Kidney (tissue), 14 donors: Measurements from ENCODE around the gene XIRP2. TPM values are rescaled to one million over a fixed set of nuclear protein-coding genes. Genes with fewer than 3 reads are reported as not detected.

ENCODE experiments used
- DNase-seq, 5 donors: peaks; one replicate each; pipeline ENCODE4 v3.0.0-alpha.2; 2013 to 2020
- FAIRE-seq: peaks from 2 replicates; lab custom pipeline; 2012; peaks lifted over from hg19 to GRCh38; lab: Jason Lieb, UNC
- H3K27ac ChIP-seq, 2 donors: one replicate each; pipeline ENCODE4 v1.7.0; 2013; ENCODE audit warnings: low read depth in 2 of 2, low read length in 2 of 2, inconsistent platforms in 1 of 2
- H3K27me3 ChIP-seq: one replicate; pipeline ENCODE4 v1.7.1; 2013; ENCODE audit warnings: low read length, inconsistent platforms; ENCODE audit not compliant: control insufficient read depth, insufficient read depth
- H3K36me3 ChIP-seq, 3 donors: one replicate each; pipeline versions ENCODE4 v1.7.0 to v1.7.1; 2013; ENCODE audit warnings: low read length in 3 of 3, control low read depth in 1 of 3, inconsistent platforms in 1 of 3; ENCODE audit not compliant: insufficient read depth in 3 of 3, control insufficient read depth in 2 of 3
- H3K4me1 ChIP-seq, 3 donors: one replicate each; pipeline versions ENCODE4 v1.7.0 to v1.7.1; 2013; ENCODE audit warnings: low read length in 3 of 3, inconsistent platforms in 1 of 3, low read depth in 1 of 3; ENCODE audit not compliant: control insufficient read depth in 2 of 3, insufficient read depth in 2 of 3
- H3K4me3 ChIP-seq, 3 donors: one replicate each; pipeline versions ENCODE4 v1.7.0 to v1.8.1; 2013; ENCODE audit warnings: low read length in 3 of 3, control low read depth in 1 of 3, inconsistent platforms in 1 of 3
- H3K9ac ChIP-seq, 3 donors: one replicate each; pipeline versions ENCODE4 v1.7.0 to v1.7.1; 2013; ENCODE audit warnings: low read length in 3 of 3, control low read depth in 1 of 3, inconsistent platforms in 1 of 3
- H3K9me3 ChIP-seq, 3 donors: one replicate each; pipeline versions ENCODE4 v1.7.0 to v1.7.1; 2013; ENCODE audit warnings: low read length in 3 of 3, control low read depth in 1 of 3, inconsistent platforms in 1 of 3; ENCODE audit not compliant: control insufficient read depth in 2 of 3, insufficient read depth in 1 of 3
- CTCF ChIP-seq: IDR thresholded peaks from 3 replicates; pipeline ENCODE4 v1.5.1; 2012; ENCODE audit warnings: mild to moderate bottlenecking, moderate library complexity, borderline replicate concordance; ENCODE audit not compliant: insufficient read depth; ENCODE audit errors: extremely low read depth
- intact Hi-C: fragments of 100-400 bp; cut with DNase I; formaldehyde crosslinking; loops from one replicate; pipeline ENCODE4 v1.11.1; 2022
- polyA plus RNA-seq: library from polyadenylated mRNA; stranded (reverse); fragments of 350-450 nt; fragmentation: Illumina TruSeq; extraction: RNeasy Lipid Tissue Mini Kit (QIAGEN cat#74804); gene quantifications from one replicate; pipeline ENCODE4 v1.2.3, GENCODE V29; 2014; ENCODE audit warnings: low read depth, low replicate concordance; ENCODE audit not compliant: insufficient read depth
- total RNA-seq: library from RNA; stranded (reverse); fragmentation: NEBNext Ultra II Directional; extraction: Animal tissue kit (Norgen Biotek cat#: 25700); gene quantifications from one replicate; pipeline ENCODE4 v1.2.1, GENCODE V29; 2021
- donor health status: control.
- donor health status: control.
- donor health status: control.
- donor health status: control.
- donor health status: control.
- donor health status: DM: yes; HTN: yes; CAD: no.
- donor health status: Normal renal cell carcinoma (clear cell type).

The XIRP2 gene
- total and polyA plus RNA-seq, 2 donors from 2014 or later, result not detected

- no peak for TF ChIP-seq CTCF
- no peaks in the 10 kb centered on the region for H3K27me3 ChIP-seq
- no peaks in the 10 kb centered on the region for H3K9me3 ChIP-seq
- intact Hi-C loops, result no loop called here
- FAIRE-seq (no peak), DNase-seq (no peak)
- H3K4me3 ChIP-seq, result no peak overlapping the region
- H3K27ac ChIP-seq, result no peak overlapping the region
- peaks cover 0 to 2% (median 0%) of the 10 kb centered on the region in 3 donors for H3K4me1 ChIP-seq
- H3K9ac ChIP-seq, result no peak overlapping the region
- H3K36me3 ChIP-seq, result no peaks in the 10 kb centered on the region
Measured at GRCh38 chr2:167198576-167198975, 310.3 kb downstream of the XIRP2 start.

- no peak for FAIRE-seq
- no peak for TF ChIP-seq CTCF
Measured at GRCh38 chr2:167200019-167200418, 311.7 kb downstream of the XIRP2 start.

GRCh38 chr2:167209784-167210183 lies 321.5 kb downstream of the XIRP2 start:
- Histone ChIP-seq H3K9me3 (no peaks in the 10 kb centered on the region), H3K27me3 (no peaks in the 10 kb centered on the region), H3K4me3 (no peak overlapping the region), H3K9ac (no peak overlapping the region), H3K4me1 (no peaks in the 10 kb centered on the region), H3K27ac (no peak overlapping the region), H3K36me3 (no peaks in the 10 kb centered on the region)
- TF ChIP-seq CTCF, result no peak
- DNase-seq (no peak), FAIRE-seq (no peak)
- intact Hi-C loops, result no loop called here

More at GRCh38 chr2:167200019-167200418, 311.7 kb downstream of the XIRP2 start:
- H3K27me3 ChIP-seq, result no peaks in the 10 kb centered on the region
- no peak for DNase-seq
- H3K9ac ChIP-seq, result no peak overlapping the region
- no peaks in the 10 kb centered on the region for H3K9me3 ChIP-seq
- peaks cover 0 to 2% (median 0%) of the 10 kb centered on the region in 3 donors for H3K4me1 ChIP-seq
- intact Hi-C loops, result no loop called here
- no peak overlapping the region for H3K27ac ChIP-seq
- no peak overlapping the region for H3K4me3 ChIP-seq
- H3K36me3 ChIP-seq, result no peaks in the 10 kb centered on the region

- H3K9me3 ChIP-seq, result no peaks in the 10 kb centered on the region
- H3K27me3 ChIP-seq, result no peaks in the 10 kb centered on the region
- H3K4me1 ChIP-seq, result no peaks in the 10 kb centered on the region
- peak; percentile 81 for TF ChIP-seq CTCF
- no peak overlapping the region for H3K4me3 ChIP-seq
- peak; percentile 93 for FAIRE-seq
- no peak overlapping the region for H3K27ac ChIP-seq
- H3K36me3 ChIP-seq, result no peaks in the 10 kb centered on the region
- no peak overlapping the region for H3K9ac ChIP-seq
- intact Hi-C loops, result no loop called here
- peak in 2 of 5 donors; percentile 63 to 78 for DNase-seq
Measured at GRCh38 chr2:167212014-167212648, 323.9 kb downstream of the XIRP2 start.
